PC-9 (cell line): ENCODE data around the gene AGAP1. TPM values are rescaled to one million over a fixed set of nuclear protein-coding genes. Genes with fewer than 3 reads are reported as not detected.

ENCODE experiments used
- BruUV-seq: library from RNA; stranded (reverse); fragments of 400-500 nt; replicated peaks from 2 replicates; lab custom pipeline; 2021; lab: Mats Ljungman, UMichigan
- CTCF ChIA-PET: fragments of 300-600 bp; sonication (Branson Sonifier 250); formaldehyde crosslinking; loops from one replicate; lab custom pipeline; 2022; ENCODE audit warnings: antibody characterized with exemption; lab: Charles Lee
- POLR2A ChIA-PET: fragments of 300-600 bp; sonication (Branson Sonifier 250); formaldehyde crosslinking; loops from one replicate; lab custom pipeline; 2022; ENCODE audit warnings: antibody characterized with exemption; ENCODE audit not compliant: unreplicated experiment; lab: Charles Lee
- DNase-seq, 2 experiments: peaks; one replicate each; pipeline versions ENCODE4 v3.0.0 to v3.0.0-alpha.2; 2015 to 2022; ENCODE audit warnings: mixed read lengths in 1 of 2
- H2AFZ ChIP-seq: fragments of 200-600 bp; sonication (generic); 2 replicates; pipeline ENCODE4 v1.8.1; 2017; ENCODE audit warnings: antibody characterized with exemption
- H3F3A ChIP-seq: fragments of 200-600 bp; sonication (generic); 2 replicates; pipeline ENCODE4 v1.8.1; 2017; ENCODE audit warnings: antibody characterized with exemption, mild to moderate bottlenecking, low read depth; ENCODE audit not compliant: insufficient read depth
- H3K27ac ChIP-seq: fragments of 200-600 bp; sonication (generic); 2 replicates; pipeline ENCODE4 v1.6.1; 2016; ENCODE audit warnings: mixed run types
- H3K27me3 ChIP-seq: fragments of 200-600 bp; sonication (generic); 2 replicates; pipeline ENCODE4 v1.6.1; 2016; ENCODE audit warnings: low read depth, mixed run types; ENCODE audit not compliant: insufficient read depth
- H3K36me3 ChIP-seq: fragments of 200-600 bp; sonication (generic); 2 replicates; pipeline ENCODE4 v1.6.1; 2016; ENCODE audit warnings: low read depth, mixed run types
- H3K4me1 ChIP-seq: fragments of 200-600 bp; sonication (generic); replicated peaks from 2 replicates; pipeline ENCODE4 v1.6.1; 2016; ENCODE audit warnings: mixed run types; ENCODE audit not compliant: insufficient read depth
- H3K4me2 ChIP-seq: fragments of 200-600 bp; sonication (generic); 2 replicates; pipeline ENCODE4 v1.6.1; 2017; ENCODE audit warnings: mixed run types
- H3K4me3 ChIP-seq: fragments of 200-600 bp; sonication (generic); 2 replicates; pipeline ENCODE4 v1.6.1; 2016; ENCODE audit warnings: mixed run types
- H3K79me2 ChIP-seq: fragments of 200-600 bp; sonication (generic); 2 replicates; pipeline ENCODE4 v1.6.1; 2017; ENCODE audit warnings: low read depth, mixed run types
- H3K9me2 ChIP-seq: fragments of 200-600 bp; sonication (generic); 2 replicates; pipeline ENCODE4 v1.8.1; 2017; ENCODE audit warnings: mild to moderate bottlenecking; ENCODE audit not compliant: insufficient read depth
- H3K9me3 ChIP-seq: fragments of 200-600 bp; sonication (generic); 2 replicates; pipeline ENCODE4 v1.8.1; 2016; ENCODE audit warnings: low read depth; ENCODE audit not compliant: insufficient read depth
- H4K20me1 ChIP-seq: fragments of 200-600 bp; sonication (generic); 2 replicates; pipeline ENCODE4 v1.8.1; 2017; ENCODE audit not compliant: insufficient read depth
- CTCF ChIP-seq: fragments of 200-600 bp; sonication (generic); conservative IDR thresholded peaks from 2 replicates; pipeline ENCODE4 v1.6.1; 2017; ENCODE audit warnings: mixed run types, antibody characterized with exemption, mild to moderate bottlenecking, moderate library complexity
- EZH2 ChIP-seq: fragments of 200-600 bp; sonication (generic); IDR thresholded peaks from 2 replicates; pipeline ENCODE4 v1.8.0; 2017; ENCODE audit warnings: antibody characterized with exemption, low read depth
- intact Hi-C: fragments of 100-400 bp; cut with micrococcal nuclease; formaldehyde crosslinking; loops from one replicate; pipeline ENCODE4 v1.10.0; 2022; ENCODE audit not compliant: unreplicated experiment
- total RNA-seq: library from RNA; stranded (reverse); gene quantifications from 2 replicates; pipeline ENCODE4 v1.2.3, GENCODE V29; 2021

AGAP1 gene
- total RNA-seq, 1 experiment from 2014 or later = 91.4 TPM

- DNase-seq = no peak
- H3K36me3 ChIP-seq = no peaks in the 10 kb centered on the region
- H3K9me3 ChIP-seq = 0 out of 2 replicates have a peak, but pooled peaks cover 2% of the 10 kb centered on the region
- no peak overlapping the region for H3K4me3 ChIP-seq
- H2AFZ ChIP-seq = no peak overlapping the region
- no peaks in the 10 kb centered on the region for H4K20me1 ChIP-seq
- H3K79me2 ChIP-seq = no peaks in the 10 kb centered on the region
- peaks cover 9% of the 10 kb centered on the region for H3K4me1 ChIP-seq
- H3K4me2 ChIP-seq = no peak overlapping the region
- TF ChIP-seq EZH2 = no peak
- TF ChIP-seq CTCF = no peak
- POLR2A ChIA-PET = no interaction called here
- intact Hi-C loops = no loop called here
- CTCF ChIA-PET = no interaction called here
- no TSS peak for BruUV-seq
- peaks cover 3% of the 10 kb centered on the region; the same call in 1 of the 2 replicates for H3F3A ChIP-seq
- no peak overlapping the region for H3K27ac ChIP-seq
- no peaks in the 10 kb centered on the region for H3K9me2 ChIP-seq
- H3K27me3 ChIP-seq = no peaks in the 10 kb centered on the region
These were observed 44.3 kb upstream of the AGAP1 start for GRCh38 chr2:235449568-235449967.

- POLR2A ChIA-PET = interaction anchor here (0.6 kb wide), 1 partner anchor 100 kb away, joined by 3 read pairs; no protein-coding TSS in a partner anchor
These were observed 40.2 kb upstream of the AGAP1 start for GRCh38 chr2:235453605-235454151.

GRCh38 chr2:235458839-235459273, 35.0 kb upstream of the AGAP1 start:
- intact Hi-C loops = loop anchor here (1.0 to 5.0 kb wide), 2 partner anchors 15 to 287 kb away; no protein-coding TSS in a partner anchor
- POLR2A ChIA-PET = interaction anchor here (0.7 to 1.0 kb wide), 2 partner anchors 10 to 120 kb away, joined by 4 to 9 read pairs; no protein-coding TSS in a partner anchor
- peak; percentile 93 to 97 for DNase-seq

More at GRCh38 chr2:235453605-235454151, 40.2 kb upstream of the AGAP1 start:
- H3K27me3 ChIP-seq = no peaks in the 10 kb centered on the region
- no peaks in the 10 kb centered on the region for H3K9me3 ChIP-seq
- no peaks in the 10 kb centered on the region for H3K9me2 ChIP-seq
- no peak overlapping the region for H3K4me3 ChIP-seq
- no peaks in the 10 kb centered on the region for H4K20me1 ChIP-seq
- H3K36me3 ChIP-seq = no peaks in the 10 kb centered on the region
- no peaks in the 10 kb centered on the region; the same call in 1 of the 2 replicates for H3F3A ChIP-seq
- no peak overlapping the region for H2AFZ ChIP-seq
- H3K4me1 ChIP-seq = peaks cover 10% of the 10 kb centered on the region
- TF ChIP-seq CTCF (no peak), EZH2 (no peak)
- BruUV-seq = no TSS peak
- no peak overlapping the region for H3K27ac ChIP-seq
- no peak overlapping the region for H3K4me2 ChIP-seq
- intact Hi-C loops = no loop called here
- DNase-seq = no peak
- CTCF ChIA-PET = no interaction called here
- H3K79me2 ChIP-seq = no peaks in the 10 kb centered on the region

More at GRCh38 chr2:235458839-235459273, 35.0 kb upstream of the AGAP1 start:
- no TSS peak for BruUV-seq
- Histone ChIP-seq H3K9me2 (no peaks in the 10 kb centered on the region), H3K4me1 (peaks cover 22% of the 10 kb centered on the region), H3K4me2 (peak overlapping the region; percentile 57), H3F3A (peaks cover 7% of the 10 kb centered on the region; the same call in 1 of the 2 replicates), H2AFZ (no peak overlapping the region), H3K27me3 (no peaks in the 10 kb centered on the region), H3K79me2 (no peaks in the 10 kb centered on the region), H3K4me3 (no peak overlapping the region), H4K20me1 (no peaks in the 10 kb centered on the region), H3K27ac (peak overlapping the region; percentile 43), H3K36me3 (no peaks in the 10 kb centered on the region), H3K9me3 (no peaks in the 10 kb centered on the region)
- TF ChIP-seq EZH2 (no peak), CTCF (no peak)
- CTCF ChIA-PET = interaction anchor here (0.7 kb wide), 1 partner anchor 15 kb away, joined by 3 read pairs; no protein-coding TSS in a partner anchor
